NB4 (cell line): Measurements from ENCODE around the gene RELB.
"Not testable (repeated sequence)": the region's sequence is repeated elsewhere in the genome, so short reads cannot be mapped to it uniquely, and the experiment has no call there.

Experiments
- DNase-seq: peaks from one replicate; pipeline ENCODE4 v3.0.0; 2010; ENCODE audit warnings: low read depth
- H3K4me3 ChIP-seq: one replicate; pipeline ENCODE4 v1.5.1; 2011; ENCODE audit warnings: mild to moderate bottlenecking, low read depth, low read length, moderate library complexity
- MAX ChIP-seq: IDR thresholded peaks from 2 replicates; pipeline ENCODE4 v1.6.1; 2011; ENCODE audit warnings: low read depth, low read length
- MYC ChIP-seq: IDR thresholded peaks from 2 replicates; pipeline ENCODE4 v1.6.1; 2011; ENCODE audit warnings: low read depth, low read length
- POLR2A ChIP-seq: IDR thresholded peaks from 2 replicates; pipeline ENCODE4 v1.6.1; 2011; ENCODE audit warnings: mild to moderate bottlenecking; ENCODE audit not compliant: insufficient read length; ENCODE audit errors: extremely low read depth
- TF ChIP-seq, protein P1 (sequence below): IDR thresholded peaks from one replicate; pipeline ENCODE4 v1.5.1; 2012; ENCODE audit warnings: low read depth, low read length

RELB gene

DNA sequence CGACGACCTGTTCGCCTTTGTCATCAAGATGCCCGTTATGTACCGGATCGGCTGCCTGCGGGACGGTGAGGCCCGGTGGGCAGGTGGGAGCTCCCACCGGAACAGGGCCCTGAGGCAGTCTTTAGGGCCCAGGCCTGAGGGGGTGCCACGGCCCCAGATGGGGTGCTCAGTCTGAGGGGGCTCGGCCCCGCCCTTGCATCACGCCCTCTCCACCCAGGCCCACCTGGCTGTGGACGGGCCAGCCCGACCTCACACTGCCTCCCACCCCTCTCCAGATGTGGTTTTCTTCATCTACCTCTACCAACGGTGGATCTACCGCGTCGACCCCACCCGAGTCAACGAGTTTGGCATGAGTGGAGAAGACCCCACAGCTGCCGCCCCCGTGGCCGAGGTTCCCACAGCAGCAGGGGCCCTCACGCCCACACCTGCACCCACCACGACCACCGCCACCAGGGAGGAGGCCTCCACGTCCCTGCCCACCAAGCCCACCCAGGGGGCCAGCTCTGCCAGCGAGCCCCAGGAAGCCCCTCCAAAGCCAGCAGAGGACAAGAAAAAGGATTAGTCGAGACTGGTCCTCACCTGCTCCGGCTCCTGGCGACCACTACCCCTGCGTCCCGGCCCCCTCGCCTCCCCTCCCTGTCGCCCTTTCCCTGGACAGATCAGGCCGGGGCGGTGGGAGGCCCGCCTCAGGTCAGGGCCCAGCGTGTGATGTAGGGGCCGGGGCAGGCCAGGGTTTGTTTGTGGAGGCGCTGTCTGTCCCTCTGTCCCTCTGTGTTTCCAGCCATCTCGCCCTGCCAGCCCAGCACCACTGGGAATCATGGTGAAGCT lies 8.7 kb upstream of the RELB start:
- no peak for DNase-seq
- no peak overlapping the region for H3K4me3 ChIP-seq
- TF ChIP-seq MYC, result no peak

DNA sequence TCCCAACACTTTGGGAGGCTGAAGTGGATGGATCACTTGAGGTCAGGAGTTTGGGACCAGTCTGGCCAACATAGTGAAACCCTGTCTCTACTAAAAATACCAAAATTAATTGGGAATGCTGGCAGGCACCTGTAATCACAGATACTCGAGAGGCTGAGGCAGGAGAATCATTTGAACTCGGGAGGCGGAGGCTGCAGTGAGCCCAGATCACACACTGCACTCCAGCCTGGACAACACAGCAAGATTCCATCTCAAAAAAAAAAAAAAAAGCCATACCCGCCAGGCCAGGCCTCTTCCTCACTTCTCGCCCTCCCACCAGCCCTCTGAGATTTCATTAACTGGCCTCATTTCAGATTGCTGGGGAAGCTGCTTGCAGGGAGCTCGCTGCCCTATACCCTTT lies 7.7 kb upstream of the RELB start:
- TF ChIP-seq POLR2A, result no peak
- no peak for TF ChIP-seq MYC
- no peak for TF ChIP-seq MAX
- TF ChIP-seq, protein P1, sequence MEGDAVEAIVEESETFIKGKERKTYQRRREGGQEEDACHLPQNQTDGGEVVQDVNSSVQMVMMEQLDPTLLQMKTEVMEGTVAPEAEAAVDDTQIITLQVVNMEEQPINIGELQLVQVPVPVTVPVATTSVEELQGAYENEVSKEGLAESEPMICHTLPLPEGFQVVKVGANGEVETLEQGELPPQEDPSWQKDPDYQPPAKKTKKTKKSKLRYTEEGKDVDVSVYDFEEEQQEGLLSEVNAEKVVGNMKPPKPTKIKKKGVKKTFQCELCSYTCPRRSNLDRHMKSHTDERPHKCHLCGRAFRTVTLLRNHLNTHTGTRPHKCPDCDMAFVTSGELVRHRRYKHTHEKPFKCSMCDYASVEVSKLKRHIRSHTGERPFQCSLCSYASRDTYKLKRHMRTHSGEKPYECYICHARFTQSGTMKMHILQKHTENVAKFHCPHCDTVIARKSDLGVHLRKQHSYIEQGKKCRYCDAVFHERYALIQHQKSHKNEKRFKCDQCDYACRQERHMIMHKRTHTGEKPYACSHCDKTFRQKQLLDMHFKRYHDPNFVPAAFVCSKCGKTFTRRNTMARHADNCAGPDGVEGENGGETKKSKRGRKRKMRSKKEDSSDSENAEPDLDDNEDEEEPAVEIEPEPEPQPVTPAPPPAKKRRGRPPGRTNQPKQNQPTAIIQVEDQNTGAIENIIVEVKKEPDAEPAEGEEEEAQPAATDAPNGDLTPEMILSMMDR, result no peak
- DNase-seq, result no peak

GRCh38 chr19:44993926-44994537 lies 7.2 kb upstream of the RELB start:
- no peak overlapping the region for H3K4me3 ChIP-seq
- DNase-seq, result no peak
- TF ChIP-seq, protein P1, result no peak
- TF ChIP-seq MYC (no peak), POLR2A (no peak), MAX (no peak)

More for the DNA sequence above, 7.7 kb upstream of the RELB start:
- H3K4me3 ChIP-seq, result no peak overlapping the region

- no peak for DNase-seq
- TF ChIP-seq POLR2A (no peak), MYC (no peak), MAX (no peak)
- TF ChIP-seq, protein P1, result no peak
- H3K4me3 ChIP-seq, result no peak overlapping the region
Measured at GRCh38 chr19:44998025-44998424, 3.2 kb upstream of the RELB start.

GRCh38 chr19:44999131-44999925 lies 1.9 kb upstream of the RELB start:
- not testable (repeated sequence) for H3K4me3 ChIP-seq, DNase-seq

DNA sequence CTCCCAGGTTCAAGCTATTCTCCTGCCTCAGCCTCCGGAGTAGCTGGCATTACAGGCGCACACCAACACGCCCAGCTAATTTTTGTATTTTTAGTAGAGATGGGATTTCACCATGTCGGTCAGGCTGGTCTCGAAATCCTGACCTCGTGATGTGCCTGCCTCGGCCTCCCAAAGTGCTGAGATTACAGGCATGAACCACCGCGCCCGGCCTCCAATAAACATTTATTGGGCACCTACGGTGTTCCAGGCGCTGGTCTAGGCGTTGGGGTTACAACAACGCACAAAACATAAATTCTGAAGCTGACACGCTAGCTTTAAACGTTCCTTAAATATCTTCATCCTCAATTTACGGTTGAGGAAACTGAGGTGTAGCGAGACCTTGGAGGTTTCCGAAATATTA lies 599 bp upstream of the RELB start:
- not testable (repeated sequence) for DNase-seq
- H3K4me3 ChIP-seq, result peak overlapping the region; percentile 36

- TF ChIP-seq, protein P1, result no peak
- TF ChIP-seq POLR2A (no peak), MAX (no peak), MYC (no peak)
- no peak for DNase-seq
- no peak overlapping the region for H3K4me3 ChIP-seq
Measured at GRCh38 chr19:45003485-45003884, 2.2 kb downstream of the RELB start.
